GM10266 (cell line): ENCODE measurements around the gene LYPD5.
"Not testable (repeated sequence)": the region's sequence is repeated elsewhere in the genome, so short reads cannot be mapped to it uniquely, and the experiment has no call there.

ENCODE experiments used
- DNase-seq: peaks from one replicate; pipeline ENCODE4 v3.0.0; 2012; ENCODE audit errors: extremely low spot score
- TF ChIP-seq, protein P1 (sequence below): IDR thresholded peaks from 2 replicates; pipeline ENCODE4 v1.5.1; 2012; ENCODE audit warnings: mild to moderate bottlenecking, low read depth; ENCODE audit not compliant: control insufficient read depth, insufficient read depth; ENCODE audit errors: missing control alignments

The LYPD5 gene

DNA sequence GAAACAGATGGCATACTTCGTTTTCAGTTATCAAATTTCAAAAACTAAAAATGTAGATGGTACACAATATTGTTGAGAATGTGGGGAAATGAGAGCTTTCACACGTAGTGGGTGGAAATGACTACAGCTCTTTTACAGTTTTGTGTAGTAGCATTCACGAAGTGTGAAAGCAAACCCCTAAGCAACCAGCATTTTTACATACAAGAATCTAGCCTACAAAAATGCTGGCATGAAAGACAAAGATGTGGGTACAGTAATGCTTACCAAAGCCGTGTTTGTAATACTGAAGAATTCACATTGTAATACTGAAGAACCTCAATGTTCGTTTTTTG, 18.6 kb upstream of the LYPD5 start:
- no peak for DNase-seq
- TF ChIP-seq, protein P1, sequence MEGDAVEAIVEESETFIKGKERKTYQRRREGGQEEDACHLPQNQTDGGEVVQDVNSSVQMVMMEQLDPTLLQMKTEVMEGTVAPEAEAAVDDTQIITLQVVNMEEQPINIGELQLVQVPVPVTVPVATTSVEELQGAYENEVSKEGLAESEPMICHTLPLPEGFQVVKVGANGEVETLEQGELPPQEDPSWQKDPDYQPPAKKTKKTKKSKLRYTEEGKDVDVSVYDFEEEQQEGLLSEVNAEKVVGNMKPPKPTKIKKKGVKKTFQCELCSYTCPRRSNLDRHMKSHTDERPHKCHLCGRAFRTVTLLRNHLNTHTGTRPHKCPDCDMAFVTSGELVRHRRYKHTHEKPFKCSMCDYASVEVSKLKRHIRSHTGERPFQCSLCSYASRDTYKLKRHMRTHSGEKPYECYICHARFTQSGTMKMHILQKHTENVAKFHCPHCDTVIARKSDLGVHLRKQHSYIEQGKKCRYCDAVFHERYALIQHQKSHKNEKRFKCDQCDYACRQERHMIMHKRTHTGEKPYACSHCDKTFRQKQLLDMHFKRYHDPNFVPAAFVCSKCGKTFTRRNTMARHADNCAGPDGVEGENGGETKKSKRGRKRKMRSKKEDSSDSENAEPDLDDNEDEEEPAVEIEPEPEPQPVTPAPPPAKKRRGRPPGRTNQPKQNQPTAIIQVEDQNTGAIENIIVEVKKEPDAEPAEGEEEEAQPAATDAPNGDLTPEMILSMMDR: no peak

DNA sequence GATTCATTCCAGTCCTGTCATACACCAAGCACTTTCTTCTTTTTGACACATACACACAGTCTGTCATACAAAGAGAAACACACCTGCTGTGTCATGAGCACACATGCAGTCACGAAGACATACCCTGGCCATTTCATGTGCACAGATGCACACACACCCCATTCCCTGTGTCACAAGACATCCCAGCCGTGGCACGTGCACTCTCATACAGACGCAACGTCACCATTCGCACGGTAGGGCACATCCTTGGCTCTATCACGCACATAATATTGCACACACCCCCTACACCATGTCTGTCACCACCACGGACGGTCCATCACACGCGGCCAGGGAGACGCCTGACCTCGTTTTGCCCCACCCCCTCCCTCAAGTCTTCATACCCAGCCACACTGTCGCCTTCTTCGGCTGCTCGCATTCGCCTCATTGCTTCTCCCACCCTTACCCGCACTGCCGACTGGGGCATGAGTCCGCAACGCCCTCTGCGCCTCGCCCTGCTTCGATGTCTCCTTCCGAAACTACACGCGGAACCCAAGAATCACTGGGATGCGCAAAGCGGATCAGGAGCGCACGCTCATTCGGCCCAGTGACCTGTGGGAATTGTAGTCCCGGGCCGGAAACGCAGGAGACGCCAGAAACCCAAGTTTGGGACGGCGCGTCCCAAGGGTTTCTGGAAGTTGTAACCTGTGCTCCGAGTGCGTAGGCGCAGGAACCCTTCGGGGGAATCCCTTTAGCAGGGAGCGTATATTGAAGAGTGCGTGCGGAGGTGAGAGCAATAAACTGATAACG, 18.0 kb upstream of the LYPD5 start:
- DNase-seq: no peak
- TF ChIP-seq, protein P1: no peak

DNA sequence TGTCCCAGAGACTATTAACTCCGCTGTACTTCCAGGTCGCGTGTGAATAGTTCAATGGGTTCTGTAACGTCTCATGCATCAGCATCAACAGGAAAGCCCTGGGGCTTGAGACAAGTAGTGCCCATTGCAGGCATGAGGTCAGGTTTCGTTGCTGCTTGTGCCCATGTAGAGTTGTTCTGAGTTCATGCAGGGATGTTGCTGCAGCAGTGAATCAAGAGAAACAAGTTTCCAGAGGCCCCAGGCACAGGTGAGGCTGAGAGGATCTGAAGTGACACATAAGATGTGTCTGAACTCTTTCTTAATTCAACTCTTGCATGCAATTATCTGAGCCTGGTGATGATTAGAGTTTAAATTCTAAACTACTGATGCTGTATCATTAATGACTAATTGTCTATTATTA, 16.3 kb upstream of the LYPD5 start:
- TF ChIP-seq, protein P1: no peak
- DNase-seq: no peak

DNA sequence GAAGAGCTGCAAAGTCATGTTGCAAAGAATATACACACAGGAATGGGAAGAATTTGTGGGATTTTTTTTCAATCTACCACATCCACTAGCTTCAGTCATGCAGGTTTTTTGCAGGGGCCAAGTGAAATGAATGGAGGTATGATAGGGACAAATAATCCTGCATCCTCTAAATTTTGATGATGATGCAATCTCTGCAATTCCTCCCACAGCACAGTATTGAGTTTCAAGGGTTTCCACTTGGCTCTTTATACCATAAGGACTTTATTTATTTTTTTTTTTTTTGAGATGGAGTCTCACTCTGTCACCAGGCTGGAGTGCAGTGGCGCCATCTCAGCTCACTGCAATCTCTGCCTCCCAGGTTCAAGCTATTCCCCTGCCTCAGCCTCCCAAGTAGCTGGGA, 15.2 kb upstream of the LYPD5 start:
- not testable (repeated sequence) for DNase-seq

DNA sequence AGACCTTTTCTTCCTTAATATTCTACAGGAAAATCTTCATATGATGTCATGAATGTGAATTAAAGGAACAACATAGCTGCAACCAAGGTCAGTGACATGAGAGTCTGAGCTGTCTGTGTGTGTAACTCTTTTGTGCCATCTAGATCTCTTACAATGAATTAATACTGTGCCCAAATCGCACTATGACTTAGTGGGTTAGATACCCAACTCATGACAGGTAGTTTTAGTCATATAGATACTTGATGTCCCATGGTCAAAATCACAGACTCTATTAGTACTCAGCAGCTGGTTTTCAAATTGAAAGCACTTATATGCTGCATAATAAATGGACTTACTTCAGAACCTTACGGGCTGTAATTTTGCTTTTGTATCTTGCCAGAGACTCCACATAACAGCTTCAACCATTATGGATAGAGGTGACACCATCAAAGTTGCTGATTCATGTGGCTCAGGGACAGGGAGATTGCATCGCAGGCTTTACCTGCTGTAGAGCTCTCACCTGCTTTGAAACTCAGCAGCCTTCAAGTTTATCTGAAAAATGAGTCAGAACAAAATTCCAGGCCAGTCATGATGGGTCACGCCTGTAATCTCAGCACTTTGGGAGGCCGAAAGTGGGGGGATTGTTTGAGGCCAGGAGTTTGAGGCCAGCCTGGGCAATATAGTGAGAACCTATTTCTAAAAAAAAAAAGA, 12.6 kb upstream of the LYPD5 start:
- TF ChIP-seq, protein P1: no peak
- DNase-seq: no peak

DNA sequence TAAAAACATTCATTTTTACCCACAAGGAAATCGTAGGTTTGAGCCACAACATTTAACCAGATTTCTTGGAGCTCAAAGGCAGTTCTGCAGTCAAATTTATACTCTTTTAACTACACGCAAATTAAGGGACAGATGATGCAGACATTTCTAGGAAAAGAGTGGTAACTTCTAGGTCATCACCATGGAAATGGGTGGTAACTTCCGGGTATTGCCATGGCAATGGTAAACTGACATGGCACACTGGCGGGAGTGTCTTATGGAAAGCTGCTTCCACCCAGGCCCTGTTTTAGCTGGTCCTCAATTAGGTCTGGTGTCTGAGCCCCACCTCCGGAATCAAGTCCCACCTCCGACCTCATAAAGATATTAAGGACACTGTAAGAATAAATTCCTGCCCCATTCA, 10.4 kb upstream of the LYPD5 start:
- no peak for DNase-seq
- TF ChIP-seq, protein P1: no peak

DNA sequence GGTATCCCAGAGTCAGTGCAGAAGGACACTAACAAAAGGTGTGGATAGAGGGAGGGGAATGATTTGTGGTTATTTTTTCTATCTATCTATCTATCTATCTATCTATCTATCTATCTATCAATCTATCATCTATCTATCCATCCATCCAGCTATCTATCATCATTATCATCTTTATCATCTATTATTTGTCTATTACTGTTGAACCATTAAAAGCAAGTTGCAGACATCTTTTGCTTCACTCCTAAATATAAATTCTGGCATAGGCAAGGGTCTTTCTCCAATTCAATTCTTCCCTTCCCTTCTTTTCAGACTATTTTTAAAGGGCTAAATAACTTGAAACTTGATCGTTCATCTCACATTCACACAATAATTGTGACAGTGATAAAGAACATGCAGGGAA, 10.0 kb upstream of the LYPD5 start:
- no peak for DNase-seq
- TF ChIP-seq, protein P1: no peak
